ENCODE data around the gene COL5A3. TPM values are rescaled to one million over a fixed set of nuclear protein-coding genes. Genes with fewer than 3 reads are reported as not detected.

Gene COL5A3
- polyA plus RNA-seq, 2 of the 4 experiments (the other 2 are of a cell fraction), result 0.12 to 0.36 TPM

GRCh38 chr19:9911524-9912185, 98.6 kb downstream of the COL5A3 start:
- ChIA-PET CTCF (no interaction called here), POLR2A (no interaction called here)
- FAIRE-seq, result no peak

GRCh38 chr19:9910625-9911024, 99.7 kb downstream of the COL5A3 start:
- H3K4me1 ChIP-seq, result peaks cover 10% of the 10 kb centered on the region; the same call in 1 of the 3 replicates
- no peak overlapping the region for H3K4me3 ChIP-seq
- DNase-seq (ENCODE audit: low read depth in 1 of 2, low spot score in 1 of 2), result no peak
- H3K9me3 ChIP-seq, result no peaks in the 10 kb centered on the region
- ChIA-PET POLR2A (no interaction called here), CTCF (interaction anchor here (0.7 kb wide), 1 partner anchor 89 kb away, joined by 3 read pairs; no protein-coding TSS in a partner anchor)
- no peak for ATAC-seq
- no peak overlapping the region for H3K27ac ChIP-seq
- FAIRE-seq, result no peak
- WGBS (ENCODE audit: missing lambda C conversion rate), result 74% methylated on average over 1 of the region's 1 CpG
- H3K4me2 ChIP-seq, result no peak overlapping the region
- TF ChIP-seq CBX2 (IDR thresholded peaks at IDR 0.05; ENCODE audit: borderline replicate concordance, low read depth) (no peak), ATOH8 (CRISPR knock-in tag; IDR thresholded peaks at IDR 0.05; ENCODE audit: low read depth) (no peak), FOSL2 (IDR thresholded peaks at IDR 0.05) (no peak), FOSL2 (CRISPR knock-in tag; IDR thresholded peaks at IDR 0.05) (no peak), SMC3 (IDR thresholded peaks at IDR 0.05) (no peak), HOXB5 (CRISPR knock-in tag; IDR thresholded peaks at IDR 0.05) (no peak), RNF2 (IDR thresholded peaks at IDR 0.05; ENCODE audit: borderline replicate concordance, low read depth) (no peak), EHMT2 (IDR thresholded peaks at IDR 0.05; ENCODE audit: low read depth) (no peak), FOSB (CRISPR knock-in tag; IDR thresholded peaks at IDR 0.05) (no peak), USF2 (IDR thresholded peaks at IDR 0.05) (no peak), NPAS2 (CRISPR knock-in tag; IDR thresholded peaks at IDR 0.05; ENCODE audit: borderline replicate concordance) (no peak), FOXS1 (CRISPR knock-in tag; IDR thresholded peaks at IDR 0.05) (no peak), HMGXB4 (CRISPR knock-in tag; IDR thresholded peaks at IDR 0.05; ENCODE audit: borderline replicate concordance) (no peak), HOXB13 (CRISPR knock-in tag; IDR thresholded peaks at IDR 0.05; ENCODE audit: low read depth) (no peak), TFCP2L1 (CRISPR knock-in tag; IDR thresholded peaks at IDR 0.05) (no peak), ZNF302 (CRISPR knock-in tag; IDR thresholded peaks at IDR 0.05) (no peak), ZSCAN20 (CRISPR knock-in tag; IDR thresholded peaks at IDR 0.05) (no peak), POLR2AphosphoS2 (conservative IDR thresholded peaks at IDR 0.05; ENCODE audit: low read length) (no peak), NFE2L2 (conservative IDR thresholded peaks at IDR 0.05; ENCODE audit: low read length) (no peak), JUN (IDR thresholded peaks at IDR 0.05) (no peak), RAD21 (conservative IDR thresholded peaks at IDR 0.05 in 1 of 2, IDR thresholded peaks at IDR 0.05 in 1 of 2) (no peak)

More at GRCh38 chr19:9911524-9912185, 98.6 kb downstream of the COL5A3 start:
- peaks cover 10% of the 10 kb centered on the region; the same call in 1 of the 3 replicates for H3K4me1 ChIP-seq
- no peak for TF ChIP-seq POLR2A (IDR thresholded peaks at IDR 0.05; ENCODE audit: low read length)
- no peaks in the 10 kb centered on the region for H3K9me3 ChIP-seq
- H3K4me2 ChIP-seq, result no peak overlapping the region
- H3K27ac ChIP-seq, result no peak overlapping the region
- 50% methylated on average over 6 of the region's 6 CpGs for WGBS (ENCODE audit: missing lambda C conversion rate)
- ATAC-seq (no peak), DNase-seq (ENCODE audit: low read depth in 1 of 2, low spot score in 1 of 2) (no peak)
- no peak overlapping the region for H3K4me3 ChIP-seq

Small RNA genes lying within 50 kb of the gene (small RNA-seq; reads per million reads assigned to genes)
- gene MIR5589, result 0 reads per million in 6 experiments

Other genes with a start within 250 kb of the COL5A3 start
- gene ZNF846, start 241.8 kb downstream of the COL5A3 start, polyA plus RNA-seq (2011; rRNA removed), result 3.3 and 4.5 TPM in 2 replicates
- 1.8 to 3.0 TPM (median 2.1 TPM) in 3 replicates for gene ZNF846, start 241.8 kb downstream of the COL5A3 start, polyA plus RNA-seq (2017; fragmentation: RNase III; extraction: RNeasy Plus Mini Kit Qiagen cat#74134 plus additional on column Dnase treatment)
- gene FBXL12, start 191.4 kb downstream of the COL5A3 start, polyA plus RNA-seq (2011; rRNA removed), result 10.3 and 12.3 TPM in 2 replicates
- gene FBXL12, start 191.4 kb downstream of the COL5A3 start, polyA plus RNA-seq (2017; fragmentation: RNase III; extraction: RNeasy Plus Mini Kit Qiagen cat#74134 plus additional on column Dnase treatment), result 10.5 to 11.9 TPM (median 10.5 TPM) in 3 replicates
- 461 and 519 TPM in 2 replicates for gene UBL5, start 182.6 kb downstream of the COL5A3 start, polyA plus RNA-seq (2011; rRNA removed)
- 451 to 474 TPM (median 460 TPM) in 3 replicates for gene UBL5, start 182.6 kb downstream of the COL5A3 start, polyA plus RNA-seq (2017; fragmentation: RNase III; extraction: RNeasy Plus Mini Kit Qiagen cat#74134 plus additional on column Dnase treatment)
- gene PIN1, start 175.2 kb downstream of the COL5A3 start, polyA plus RNA-seq (2011; rRNA removed), result 20.5 and 30.0 TPM in 2 replicates
- gene PIN1, start 175.2 kb downstream of the COL5A3 start, polyA plus RNA-seq (2017; fragmentation: RNase III; extraction: RNeasy Plus Mini Kit Qiagen cat#74134 plus additional on column Dnase treatment), result 56.6 to 61.0 TPM (median 58.5 TPM) in 3 replicates
- 6.5 and 6.6 TPM in 2 replicates for gene OLFM2, start 74.0 kb downstream of the COL5A3 start, polyA plus RNA-seq (2011; rRNA removed)
- gene OLFM2, start 74.0 kb downstream of the COL5A3 start, polyA plus RNA-seq (2017; fragmentation: RNase III; extraction: RNeasy Plus Mini Kit Qiagen cat#74134 plus additional on column Dnase treatment), result 6.6 to 8.0 TPM (median 7.7 TPM) in 3 replicates
- not detected in 2 replicates for gene RDH8, start 3.0 kb upstream of the COL5A3 start, polyA plus RNA-seq (2011; rRNA removed)
- gene RDH8, start 3.0 kb upstream of the COL5A3 start, polyA plus RNA-seq (2017; fragmentation: RNase III; extraction: RNeasy Plus Mini Kit Qiagen cat#74134 plus additional on column Dnase treatment), result 0.05 TPM in 1 of 3 replicates, not detected in the others
- gene SHFL, start 75.8 kb upstream of the COL5A3 start, polyA plus RNA-seq (2011; rRNA removed), result 9.1 and 10.1 TPM in 2 replicates
- 10.5 to 16.4 TPM (median 12.5 TPM) in 3 replicates for gene SHFL, start 75.8 kb upstream of the COL5A3 start, polyA plus RNA-seq (2017; fragmentation: RNase III; extraction: RNeasy Plus Mini Kit Qiagen cat#74134 plus additional on column Dnase treatment)
- gene ANGPTL6, start 92.2 kb upstream of the COL5A3 start, polyA plus RNA-seq (2011; rRNA removed), result 0.04 and 0.19 TPM in 2 replicates
- 0.12 to 0.31 TPM (median 0.18 TPM) in 3 replicates for gene ANGPTL6, start 92.2 kb upstream of the COL5A3 start, polyA plus RNA-seq (2017; fragmentation: RNase III; extraction: RNeasy Plus Mini Kit Qiagen cat#74134 plus additional on column Dnase treatment)
- gene PPAN, start 95.9 kb upstream of the COL5A3 start, polyA plus RNA-seq (2011; rRNA removed), result 26.6 and 30.8 TPM in 2 replicates
- gene PPAN, start 95.9 kb upstream of the COL5A3 start, polyA plus RNA-seq (2017; fragmentation: RNase III; extraction: RNeasy Plus Mini Kit Qiagen cat#74134 plus additional on column Dnase treatment), result 64.0 to 68.1 TPM (median 65.0 TPM) in 3 replicates
- gene P2RY11, start 101.2 kb upstream of the COL5A3 start, polyA plus RNA-seq (2011; rRNA removed), result 1.9 and 2.3 TPM in 2 replicates
- 5.8 to 9.0 TPM (median 6.4 TPM) in 3 replicates for gene P2RY11, start 101.2 kb upstream of the COL5A3 start, polyA plus RNA-seq (2017; fragmentation: RNase III; extraction: RNeasy Plus Mini Kit Qiagen cat#74134 plus additional on column Dnase treatment)
- 60.9 and 81.6 TPM in 2 replicates for gene EIF3G, start 109.4 kb upstream of the COL5A3 start, polyA plus RNA-seq (2011; rRNA removed)
- 147 to 160 TPM (median 151 TPM) in 3 replicates for gene EIF3G, start 109.4 kb upstream of the COL5A3 start, polyA plus RNA-seq (2017; fragmentation: RNase III; extraction: RNeasy Plus Mini Kit Qiagen cat#74134 plus additional on column Dnase treatment)
- 85.2 and 86.2 TPM in 2 replicates for gene DNMT1, start 184.4 kb upstream of the COL5A3 start, polyA plus RNA-seq (2011; rRNA removed)
- 85.2 to 90.5 TPM (median 86.3 TPM) in 3 replicates for gene DNMT1, start 184.4 kb upstream of the COL5A3 start, polyA plus RNA-seq (2017; fragmentation: RNase III; extraction: RNeasy Plus Mini Kit Qiagen cat#74134 plus additional on column Dnase treatment)
- gene S1PR2, start 220.8 kb upstream of the COL5A3 start, polyA plus RNA-seq (2011; rRNA removed), result 0.72 and 0.85 TPM in 2 replicates
- gene S1PR2, start 220.8 kb upstream of the COL5A3 start, polyA plus RNA-seq (2017; fragmentation: RNase III; extraction: RNeasy Plus Mini Kit Qiagen cat#74134 plus additional on column Dnase treatment), result 0.87 to 0.96 TPM (median 0.93 TPM) in 3 replicates
- gene MRPL4, start 241.7 kb upstream of the COL5A3 start, polyA plus RNA-seq (2011; rRNA removed), result 25.9 and 26.4 TPM in 2 replicates
- 51.4 to 52.2 TPM (median 51.8 TPM) in 3 replicates for gene MRPL4, start 241.7 kb upstream of the COL5A3 start, polyA plus RNA-seq (2017; fragmentation: RNase III; extraction: RNeasy Plus Mini Kit Qiagen cat#74134 plus additional on column Dnase treatment)